Neural progenitor cell (in vitro differentiated cells): ENCODE results near the gene LHX2. TPM values are rescaled to one million over a fixed set of nuclear protein-coding genes. Genes with fewer than 3 reads are reported as not detected.

Experiments used
- DNase-seq: peaks from one replicate; pipeline ENCODE4 v3.0.0-alpha.2; 2016; ENCODE audit warnings: low spot score
- H2AFZ ChIP-seq: fragments of 200-600 bp; sonication (generic); replicated peaks from 2 replicates; pipeline ENCODE4 v1.6.1; 2016; ENCODE audit warnings: antibody characterized with exemption
- H3F3A ChIP-seq: fragments of 200-600 bp; sonication (generic); 2 replicates; pipeline ENCODE4 v1.6.1; 2016; ENCODE audit warnings: antibody characterized with exemption, low read depth
- H3K27ac ChIP-seq: fragments of 200-600 bp; sonication (generic); 2 replicates; pipeline ENCODE4 v1.5.1; 2016; ENCODE audit warnings: mild to moderate bottlenecking
- H3K27me3 ChIP-seq: fragments of 200-600 bp; sonication (generic); 2 replicates; pipeline ENCODE4 v1.6.1; 2016; ENCODE audit warnings: mild to moderate bottlenecking, moderate library complexity
- H3K36me3 ChIP-seq: fragments of 200-600 bp; sonication (generic); 2 replicates; pipeline ENCODE4 v1.5.1; 2016
- H3K4me1 ChIP-seq: fragments of 200-600 bp; sonication (generic); 2 replicates; pipeline ENCODE4 v1.6.1; 2016; ENCODE audit warnings: mixed run types
- H3K4me2 ChIP-seq: fragments of 200-600 bp; sonication (generic); 2 replicates; pipeline ENCODE4 v1.6.1; 2016
- H3K4me3 ChIP-seq: fragments of 200-600 bp; sonication (generic); 2 replicates; pipeline ENCODE4 v1.5.1; 2016
- H3K79me2 ChIP-seq: fragments of 200-600 bp; sonication (generic); 2 replicates; pipeline ENCODE4 v1.6.1; 2016; ENCODE audit warnings: low read depth
- H3K9ac ChIP-seq: fragments of 200-600 bp; sonication (generic); 2 replicates; pipeline ENCODE4 v1.6.1; 2016
- H3K9me3 ChIP-seq: fragments of 200-600 bp; sonication (generic); 2 replicates; pipeline ENCODE4 v1.5.1; 2016; ENCODE audit warnings: low read depth
- H4K20me1 ChIP-seq: fragments of 200-600 bp; sonication (generic); 2 replicates; pipeline ENCODE4 v1.6.1; 2016; ENCODE audit warnings: low read depth
- H3K27ac Mint-ChIP-seq: 3 replicates; pipeline ENCODE4 v1.8.0; 2021; ENCODE audit warnings: mixed read lengths
- H3K27me3 Mint-ChIP-seq: 2 replicates; pipeline ENCODE4 v1.8.0; 2022; ENCODE audit warnings: low read depth, mild to moderate bottlenecking, inconsistent platforms, moderate library complexity, mixed read lengths; ENCODE audit not compliant: insufficient read depth
- H3K36me3 Mint-ChIP-seq: 3 replicates; pipeline ENCODE4 v1.8.0; 2021; ENCODE audit warnings: mixed read lengths
- H3K4me1 Mint-ChIP-seq: 3 replicates; pipeline ENCODE4 v1.8.0; 2021; ENCODE audit warnings: mixed read lengths
- H3K4me3 Mint-ChIP-seq: 3 replicates; pipeline ENCODE4 v1.8.0; 2021; ENCODE audit warnings: mild to moderate bottlenecking, moderate library complexity, mixed read lengths
- H3K9me3 Mint-ChIP-seq: 3 replicates; pipeline ENCODE4 v1.8.0; 2020; ENCODE audit warnings: mixed read lengths
- EZH2 ChIP-seq: fragments of 200-600 bp; sonication (generic); IDR thresholded peaks from 2 replicates; pipeline ENCODE4 v1.6.1; 2017; ENCODE audit warnings: antibody characterized with exemption, mild to moderate bottlenecking, moderate library complexity
- EZH2phosphoT487 ChIP-seq: fragments of 200-600 bp; sonication (generic); IDR thresholded peaks from 2 replicates; pipeline ENCODE4 v1.6.1; 2017; ENCODE audit warnings: antibody characterized with exemption
- total RNA-seq: library from RNA; depleted of rRNA; stranded (reverse); fragments of >200 nt; gene quantifications from 2 replicates; pipeline ENCODE4 v1.2.3, GENCODE V29; 2015; ENCODE audit warnings: low replicate concordance
- TF ChIP-seq, protein P1 (sequence below): fragments of 200-600 bp; sonication (generic); IDR thresholded peaks from 2 replicates; pipeline ENCODE4 v1.5.1; 2017; ENCODE audit warnings: antibody characterized with exemption, mild to moderate bottlenecking

Gene LHX2
- total RNA-seq, 1 donor from 2014 or later, result 36.3 TPM

DNA sequence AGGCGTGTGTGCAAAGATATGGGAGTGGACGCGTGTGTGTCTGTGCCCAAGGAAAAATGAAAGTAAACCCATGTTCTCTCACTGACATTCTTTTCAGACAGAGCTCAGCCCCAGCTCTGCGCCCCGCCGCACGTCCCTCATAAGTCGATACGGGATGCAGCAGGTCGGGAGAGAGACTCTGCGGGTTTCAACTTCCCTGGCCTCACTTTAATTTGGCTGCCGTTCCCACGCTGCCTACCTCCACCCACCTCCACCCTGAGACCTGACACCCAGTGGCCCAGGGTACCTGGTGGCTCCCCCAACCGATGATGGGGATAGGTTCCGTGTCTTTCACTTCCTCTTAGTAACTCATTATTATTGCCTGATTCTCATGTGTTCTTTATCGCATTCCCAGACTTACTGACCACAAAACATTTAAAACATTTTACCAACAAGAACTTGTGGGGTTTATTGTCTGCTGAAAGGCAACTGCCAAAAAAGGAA lies 19.4 kb downstream of the LHX2 start:
- H3K27ac Mint-ChIP-seq, result no peak overlapping the region
- Histone ChIP-seq H3K9me3 (no peaks in the 10 kb centered on the region), H3K4me1 (peaks cover 12% of the 10 kb centered on the region), H3K79me2 (no peaks in the 10 kb centered on the region), H3K36me3 (no peaks in the 10 kb centered on the region), H3K4me2 (no peak overlapping the region), H3K27me3 (peaks cover 95% of the 10 kb centered on the region), H3K9ac (no peak overlapping the region), H3K27ac (no peak overlapping the region), H4K20me1 (peaks cover 63% of the 10 kb centered on the region), H3F3A (peaks cover 19% of the 10 kb centered on the region), H2AFZ (no peak overlapping the region), H3K4me3 (no peak overlapping the region)
- H3K4me1 Mint-ChIP-seq, result peaks cover 4% of the 10 kb centered on the region
- no peaks in the 10 kb centered on the region for H3K36me3 Mint-ChIP-seq
- no peak for TF ChIP-seq EZH2phosphoT487
- TF ChIP-seq EZH2, result no peak
- TF ChIP-seq, protein P1, sequence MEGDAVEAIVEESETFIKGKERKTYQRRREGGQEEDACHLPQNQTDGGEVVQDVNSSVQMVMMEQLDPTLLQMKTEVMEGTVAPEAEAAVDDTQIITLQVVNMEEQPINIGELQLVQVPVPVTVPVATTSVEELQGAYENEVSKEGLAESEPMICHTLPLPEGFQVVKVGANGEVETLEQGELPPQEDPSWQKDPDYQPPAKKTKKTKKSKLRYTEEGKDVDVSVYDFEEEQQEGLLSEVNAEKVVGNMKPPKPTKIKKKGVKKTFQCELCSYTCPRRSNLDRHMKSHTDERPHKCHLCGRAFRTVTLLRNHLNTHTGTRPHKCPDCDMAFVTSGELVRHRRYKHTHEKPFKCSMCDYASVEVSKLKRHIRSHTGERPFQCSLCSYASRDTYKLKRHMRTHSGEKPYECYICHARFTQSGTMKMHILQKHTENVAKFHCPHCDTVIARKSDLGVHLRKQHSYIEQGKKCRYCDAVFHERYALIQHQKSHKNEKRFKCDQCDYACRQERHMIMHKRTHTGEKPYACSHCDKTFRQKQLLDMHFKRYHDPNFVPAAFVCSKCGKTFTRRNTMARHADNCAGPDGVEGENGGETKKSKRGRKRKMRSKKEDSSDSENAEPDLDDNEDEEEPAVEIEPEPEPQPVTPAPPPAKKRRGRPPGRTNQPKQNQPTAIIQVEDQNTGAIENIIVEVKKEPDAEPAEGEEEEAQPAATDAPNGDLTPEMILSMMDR, result no peak
- no peak overlapping the region for H3K4me3 Mint-ChIP-seq
- no peak for DNase-seq
- H3K27me3 Mint-ChIP-seq, result peaks cover 10% of the 10 kb centered on the region
- H3K9me3 Mint-ChIP-seq, result no peaks in the 10 kb centered on the region

DNA sequence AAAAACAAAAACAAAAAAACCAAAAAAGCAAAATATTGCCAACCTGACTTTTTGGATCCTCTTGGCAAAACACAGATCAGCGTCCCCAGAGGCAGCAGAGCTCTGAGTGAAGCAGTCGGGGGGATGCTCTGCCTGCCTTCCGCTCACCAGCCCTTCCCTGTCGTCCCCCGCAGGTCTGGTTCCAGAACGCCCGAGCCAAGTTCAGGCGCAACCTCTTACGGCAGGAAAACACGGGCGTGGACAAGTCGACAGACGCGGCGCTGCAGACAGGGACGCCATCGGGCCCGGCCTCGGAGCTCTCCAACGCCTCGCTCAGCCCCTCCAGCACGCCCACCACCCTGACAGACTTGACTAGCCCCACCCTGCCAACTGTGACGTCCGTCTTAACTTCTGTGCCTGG lies 20.7 kb downstream of the LHX2 start:
- H3K9ac ChIP-seq, result no peak overlapping the region
- peaks cover 95% of the 10 kb centered on the region for H3K27me3 ChIP-seq
- H3K4me2 ChIP-seq, result no peak overlapping the region
- no peak overlapping the region for H3K27ac Mint-ChIP-seq
- no peaks in the 10 kb centered on the region for H3K9me3 Mint-ChIP-seq
- no peaks in the 10 kb centered on the region for H3K36me3 Mint-ChIP-seq
- no peaks in the 10 kb centered on the region for H3K79me2 ChIP-seq
- peaks cover 10% of the 10 kb centered on the region for H3K27me3 Mint-ChIP-seq
- no peak overlapping the region for H2AFZ ChIP-seq
- peaks cover 51% of the 10 kb centered on the region for H4K20me1 ChIP-seq
- no peaks in the 10 kb centered on the region for H3K36me3 ChIP-seq
- no peaks in the 10 kb centered on the region for H3K9me3 ChIP-seq
- H3K4me3 Mint-ChIP-seq, result no peak overlapping the region
- peaks cover 12% of the 10 kb centered on the region for H3K4me1 ChIP-seq
- H3F3A ChIP-seq, result peaks cover 19% of the 10 kb centered on the region
- peaks cover 4% of the 10 kb centered on the region for H3K4me1 Mint-ChIP-seq
- H3K27ac ChIP-seq, result no peak overlapping the region
- DNase-seq, result peak; percentile 47
- TF ChIP-seq, protein P1, result no peak
- TF ChIP-seq EZH2phosphoT487 (no peak), EZH2 (no peak)
- no peak overlapping the region for H3K4me3 ChIP-seq

DNA sequence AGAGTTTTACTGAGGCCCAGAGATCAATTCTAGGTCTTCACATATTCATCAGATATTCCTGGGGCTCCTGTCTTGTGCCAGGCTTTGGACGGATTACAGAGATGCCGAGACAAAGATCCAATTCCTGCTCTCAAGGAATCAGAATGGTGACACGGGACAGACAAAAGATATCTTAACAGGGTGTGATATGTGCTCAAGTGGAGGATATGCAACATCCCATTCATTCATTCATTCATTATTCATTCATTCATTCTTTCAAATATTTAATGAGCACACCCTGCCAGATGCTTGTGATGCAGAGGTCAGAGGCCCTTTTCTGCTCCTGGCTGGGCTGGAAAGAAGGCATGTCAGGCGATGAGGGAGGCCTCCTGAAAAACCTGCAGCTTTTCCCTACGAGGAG lies 21.8 kb downstream of the LHX2 start:
- Histone ChIP-seq H2AFZ (no peak overlapping the region), H3K79me2 (no peaks in the 10 kb centered on the region), H4K20me1 (peaks cover 46% of the 10 kb centered on the region), H3K4me2 (no peak overlapping the region), H3K4me3 (no peak overlapping the region), H3K9me3 (no peaks in the 10 kb centered on the region), H3F3A (peaks cover 19% of the 10 kb centered on the region), H3K27ac (peak overlapping the region; percentile 77), H3K36me3 (no peaks in the 10 kb centered on the region), H3K27me3 (peaks cover 94% of the 10 kb centered on the region), H3K9ac (no peak overlapping the region), H3K4me1 (peaks cover 15% of the 10 kb centered on the region)
- Mint-ChIP-seq H3K9me3 (no peaks in the 10 kb centered on the region), H3K27me3 (peaks cover 18% of the 10 kb centered on the region), H3K27ac (no peak overlapping the region), H3K4me3 (no peak overlapping the region), H3K36me3 (no peaks in the 10 kb centered on the region), H3K4me1 (peaks cover 4% of the 10 kb centered on the region)
- TF ChIP-seq EZH2, result no peak
- TF ChIP-seq, protein P1, result no peak
- peak; percentile 36 for DNase-seq
